HEK293 (cell line): Measurements from ENCODE around the gene LMAN1L.

Source experiments
- GLI4 ChIP-seq: fragments of 450-650 bp; formaldehyde crosslinking; IDR thresholded peaks from 2 replicates; pipeline ENCODE4 v1.5.1; 2016; ENCODE audit warnings: missing biosample characterization, missing genetic modification characterization
- GLIS2 ChIP-seq: fragments of 450-650 bp; formaldehyde crosslinking; IDR thresholded peaks from 2 replicates; pipeline ENCODE4 v1.5.1; 2016; ENCODE audit warnings: missing biosample characterization, missing genetic modification characterization
- HOXA7 ChIP-seq: sonication (generic); formaldehyde crosslinking; IDR thresholded peaks from 2 replicates; pipeline ENCODE4 v1.8.1; 2022; ENCODE audit warnings: missing genetic modification reagents, borderline replicate concordance
- IKZF3 ChIP-seq: fragments of 450-650 bp; IDR thresholded peaks from 2 replicates; pipeline ENCODE4 v1.5.0; 2018; ENCODE audit warnings: missing biosample characterization, mild to moderate bottlenecking, missing genetic modification characterization, moderate library complexity
- MYNN ChIP-seq: fragments of 450-650 bp; formaldehyde crosslinking; IDR thresholded peaks from 2 replicates; pipeline ENCODE4 v1.5.1; 2016; ENCODE audit warnings: missing biosample characterization, missing genetic modification characterization, borderline replicate concordance
- MZF1 ChIP-seq: fragments of 450-650 bp; formaldehyde crosslinking; IDR thresholded peaks from 2 replicates; pipeline ENCODE4 v1.5.1; 2017; ENCODE audit warnings: missing biosample characterization, missing genetic modification characterization, borderline replicate concordance
- SCRT1 ChIP-seq: fragments of 450-650 bp; formaldehyde crosslinking; IDR thresholded peaks from 2 replicates; pipeline ENCODE4 v1.5.1; 2016; ENCODE audit warnings: missing biosample characterization, missing genetic modification characterization, borderline replicate concordance
- SP3 ChIP-seq: fragments of 450-650 bp; formaldehyde crosslinking; IDR thresholded peaks from 2 replicates; pipeline ENCODE4 v1.5.1; 2016; ENCODE audit warnings: missing biosample characterization, missing genetic modification characterization
- ZBTB1 ChIP-seq: fragments of 450-650 bp; formaldehyde crosslinking; IDR thresholded peaks from 2 replicates; pipeline ENCODE4 v1.5.1; 2016; ENCODE audit warnings: missing biosample characterization, missing genetic modification characterization
- ZBTB20 ChIP-seq: fragments of 450-650 bp; formaldehyde crosslinking; IDR thresholded peaks from 2 replicates; pipeline ENCODE4 v1.5.1; 2016; ENCODE audit warnings: missing biosample characterization, missing genetic modification characterization
- ZBTB7A ChIP-seq: fragments of 450-650 bp; formaldehyde crosslinking; IDR thresholded peaks from 2 replicates; pipeline ENCODE4 v1.5.1; 2016; ENCODE audit warnings: low read depth, missing biosample characterization, missing genetic modification characterization
- ZFHX2 ChIP-seq: fragments of 450-650 bp; formaldehyde crosslinking; conservative IDR thresholded peaks from 2 replicates; pipeline ENCODE4 v1.5.1; 2016; ENCODE audit warnings: missing biosample characterization, missing genetic modification characterization
- ZFP41 ChIP-seq: fragments of 450-650 bp; formaldehyde crosslinking; IDR thresholded peaks from 2 replicates; pipeline ENCODE4 v1.5.1; 2016; ENCODE audit warnings: missing biosample characterization, missing genetic modification characterization, borderline replicate concordance
- ZNF114 ChIP-seq: fragments of 450-650 bp; formaldehyde crosslinking; IDR thresholded peaks from 2 replicates; pipeline ENCODE4 v1.5.0; 2017; ENCODE audit warnings: missing biosample characterization, missing genetic modification characterization
- ZNF132 ChIP-seq: fragments of 450-650 bp; formaldehyde crosslinking; IDR thresholded peaks from 2 replicates; pipeline ENCODE4 v1.5.1; 2017; ENCODE audit warnings: missing biosample characterization, missing genetic modification characterization, borderline replicate concordance
- ZNF140 ChIP-seq: fragments of 450-650 bp; formaldehyde crosslinking; IDR thresholded peaks from 2 replicates; pipeline ENCODE4 v1.5.1; 2016; ENCODE audit warnings: missing biosample characterization, missing genetic modification characterization
- ZNF174 ChIP-seq: fragments of 450-650 bp; formaldehyde crosslinking; IDR thresholded peaks from 2 replicates; pipeline ENCODE4 v1.5.0; 2017; ENCODE audit warnings: missing biosample characterization, mild to moderate bottlenecking, missing genetic modification characterization
- ZNF19 ChIP-seq: fragments of 450-650 bp; formaldehyde crosslinking; IDR thresholded peaks from 2 replicates; pipeline ENCODE4; 2016; ENCODE audit warnings: missing biosample characterization, missing genetic modification characterization, low read depth
- ZNF2 ChIP-seq: fragments of 450-650 bp; formaldehyde crosslinking; IDR thresholded peaks from 2 replicates; pipeline ENCODE4 v1.5.1; 2016; ENCODE audit warnings: missing biosample characterization, missing genetic modification characterization
- ZNF221 ChIP-seq: fragments of 450-650 bp; formaldehyde crosslinking; IDR thresholded peaks from 2 replicates; pipeline ENCODE4 v1.5.1; 2017; ENCODE audit warnings: missing biosample characterization, missing genetic modification characterization, borderline replicate concordance
- ZNF248 ChIP-seq: fragments of 450-650 bp; formaldehyde crosslinking; IDR thresholded peaks from 2 replicates; pipeline ENCODE4 v1.5.1; 2017; ENCODE audit warnings: missing biosample characterization, missing genetic modification characterization
- ZNF335 ChIP-seq: fragments of 450-650 bp; formaldehyde crosslinking; conservative IDR thresholded peaks from 2 replicates; pipeline ENCODE4 v1.5.1; 2016; ENCODE audit warnings: missing biosample characterization, missing genetic modification characterization
- ZNF514 ChIP-seq: fragments of 450-650 bp; formaldehyde crosslinking; IDR thresholded peaks from 2 replicates; pipeline ENCODE4 v1.5.1; 2016; ENCODE audit warnings: missing biosample characterization, missing genetic modification characterization
- ZNF561 ChIP-seq: fragments of 450-650 bp; IDR thresholded peaks from 2 replicates; pipeline ENCODE4 v1.5.1; 2018; ENCODE audit warnings: missing biosample characterization, missing genetic modification characterization, borderline replicate concordance
- ZNF585B ChIP-seq: fragments of 450-650 bp; formaldehyde crosslinking; IDR thresholded peaks from 2 replicates; pipeline ENCODE4 v1.5.1; 2016; ENCODE audit warnings: missing biosample characterization, missing genetic modification characterization
- ZNF624 ChIP-seq: fragments of 450-650 bp; formaldehyde crosslinking; IDR thresholded peaks from 2 replicates; pipeline ENCODE4 v1.5.1; 2017; ENCODE audit warnings: missing biosample characterization, missing genetic modification characterization
- ZNF626 ChIP-seq: fragments of 450-650 bp; sonication (Bioruptor Pico); formaldehyde crosslinking; IDR thresholded peaks from 2 replicates; pipeline ENCODE4 v1.5.1; 2018; ENCODE audit warnings: missing biosample characterization, missing genetic modification characterization, inconsistent platforms
- ZNF701 ChIP-seq: fragments of 450-650 bp; formaldehyde crosslinking; IDR thresholded peaks from 2 replicates; pipeline ENCODE4 v1.5.1; 2016; ENCODE audit warnings: missing biosample characterization, missing genetic modification characterization
- ZNF791 ChIP-seq: fragments of 450-650 bp; formaldehyde crosslinking; IDR thresholded peaks from 2 replicates; pipeline ENCODE4 v1.5.1; 2016; ENCODE audit warnings: missing biosample characterization, missing genetic modification characterization
- TF ChIP-seq, protein P1 (sequence below): fragments of 450-650 bp; formaldehyde crosslinking; IDR thresholded peaks from 2 replicates; pipeline ENCODE4 v1.5.1; 2016; ENCODE audit warnings: missing biosample characterization, missing genetic modification characterization, borderline replicate concordance
- TF ChIP-seq, protein P2 (sequence below): fragments of 450-650 bp; formaldehyde crosslinking; IDR thresholded peaks from 2 replicates; pipeline ENCODE4 v1.5.1; 2016; ENCODE audit warnings: missing biosample characterization, missing genetic modification characterization
- TF ChIP-seq, protein P3 (sequence below): fragments of 450-650 bp; formaldehyde crosslinking; IDR thresholded peaks from 2 replicates; pipeline ENCODE4 v1.5.0; 2017; ENCODE audit warnings: missing biosample characterization, missing genetic modification characterization, borderline replicate concordance
- TF ChIP-seq, protein P4 (sequence below): IDR thresholded peaks from 2 replicates; pipeline ENCODE4 v1.6.1; 2011; ENCODE audit warnings: mild to moderate bottlenecking, low read depth, low read length, borderline replicate concordance

Gene LMAN1L

DNA sequence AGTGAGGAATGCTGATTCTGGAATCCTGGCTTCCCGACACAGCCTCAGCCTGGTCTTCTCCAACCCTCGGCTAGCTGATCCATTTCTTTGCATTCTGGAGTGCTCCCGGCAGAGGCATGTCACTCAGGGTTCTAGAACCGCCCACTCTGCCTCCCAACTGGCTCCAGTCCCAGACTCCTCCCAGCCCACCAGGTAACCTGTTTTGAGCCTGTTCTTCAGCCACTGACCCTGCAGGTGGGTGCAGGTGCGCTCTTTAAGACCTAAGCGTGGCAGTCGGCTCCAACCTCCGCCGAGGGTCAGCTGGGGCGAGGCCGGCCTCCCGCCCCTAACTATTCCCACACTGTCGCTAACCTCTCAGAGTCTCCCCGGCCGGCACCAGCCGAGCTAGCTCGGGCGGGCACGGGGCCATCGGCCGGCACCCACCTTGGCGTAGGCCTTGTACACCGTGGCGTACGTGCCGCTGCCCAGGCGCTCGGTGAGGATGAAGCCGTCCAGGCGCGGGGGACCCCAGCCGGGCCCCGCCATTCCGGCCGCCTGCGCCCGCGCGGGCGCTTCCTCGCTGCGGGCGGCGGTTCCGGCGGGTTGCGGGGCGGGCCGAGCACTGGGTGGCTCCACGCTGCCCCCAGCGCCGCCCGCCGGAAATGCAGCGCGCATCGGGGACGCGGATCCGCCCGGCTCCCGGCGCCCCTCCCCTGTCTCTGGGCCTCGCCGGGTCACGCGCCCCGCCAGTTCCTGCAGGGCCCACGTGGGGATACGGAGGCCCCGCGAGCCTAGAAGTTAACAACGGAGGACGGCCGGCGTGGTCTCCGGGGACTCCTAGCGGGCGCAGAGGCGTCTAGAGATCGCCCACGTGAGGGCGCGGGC, 30.2 kb downstream of the LMAN1L start, which contains the start of gene ULK3 (continued):
- peak; percentile 98 for TF ChIP-seq ZNF335 (tag by site-specific recombination)
- no peak; the same call in 1 of the 2 replicates for TF ChIP-seq MZF1
- peak; percentile 56 for TF ChIP-seq IKZF3 (tag by site-specific recombination)
- no peak; the same call in 1 of the 2 replicates for TF ChIP-seq ZNF221 (tag by site-specific recombination)
- TF ChIP-seq ZFHX2 (tag by site-specific recombination), result peak; percentile 100
- peak; percentile 67 for TF ChIP-seq SP3 (tag by site-specific recombination)
- TF ChIP-seq ZBTB20 (tag by site-specific recombination), result peak; percentile 70
- no peak for TF ChIP-seq ZNF626 (tag by site-specific recombination)
- TF ChIP-seq ZNF514 (tag by site-specific recombination), result no peak
- peak; percentile 90 for TF ChIP-seq GLIS2 (tag by site-specific recombination)
- TF ChIP-seq SCRT1 (tag by site-specific recombination), result peak; percentile 71
- TF ChIP-seq ZNF561 (tag by site-specific recombination), result peak; percentile 91; the same call in 1 of the 2 replicates
- TF ChIP-seq ZBTB7A (tag by site-specific recombination), result peak; percentile 88; the same call in 1 of the 2 replicates
- TF ChIP-seq ZNF140, result no peak
- no peak for TF ChIP-seq ZFP41
- TF ChIP-seq ZNF791 (tag by site-specific recombination), result no peak
- no peak for TF ChIP-seq MYNN
- TF ChIP-seq, protein P1, sequence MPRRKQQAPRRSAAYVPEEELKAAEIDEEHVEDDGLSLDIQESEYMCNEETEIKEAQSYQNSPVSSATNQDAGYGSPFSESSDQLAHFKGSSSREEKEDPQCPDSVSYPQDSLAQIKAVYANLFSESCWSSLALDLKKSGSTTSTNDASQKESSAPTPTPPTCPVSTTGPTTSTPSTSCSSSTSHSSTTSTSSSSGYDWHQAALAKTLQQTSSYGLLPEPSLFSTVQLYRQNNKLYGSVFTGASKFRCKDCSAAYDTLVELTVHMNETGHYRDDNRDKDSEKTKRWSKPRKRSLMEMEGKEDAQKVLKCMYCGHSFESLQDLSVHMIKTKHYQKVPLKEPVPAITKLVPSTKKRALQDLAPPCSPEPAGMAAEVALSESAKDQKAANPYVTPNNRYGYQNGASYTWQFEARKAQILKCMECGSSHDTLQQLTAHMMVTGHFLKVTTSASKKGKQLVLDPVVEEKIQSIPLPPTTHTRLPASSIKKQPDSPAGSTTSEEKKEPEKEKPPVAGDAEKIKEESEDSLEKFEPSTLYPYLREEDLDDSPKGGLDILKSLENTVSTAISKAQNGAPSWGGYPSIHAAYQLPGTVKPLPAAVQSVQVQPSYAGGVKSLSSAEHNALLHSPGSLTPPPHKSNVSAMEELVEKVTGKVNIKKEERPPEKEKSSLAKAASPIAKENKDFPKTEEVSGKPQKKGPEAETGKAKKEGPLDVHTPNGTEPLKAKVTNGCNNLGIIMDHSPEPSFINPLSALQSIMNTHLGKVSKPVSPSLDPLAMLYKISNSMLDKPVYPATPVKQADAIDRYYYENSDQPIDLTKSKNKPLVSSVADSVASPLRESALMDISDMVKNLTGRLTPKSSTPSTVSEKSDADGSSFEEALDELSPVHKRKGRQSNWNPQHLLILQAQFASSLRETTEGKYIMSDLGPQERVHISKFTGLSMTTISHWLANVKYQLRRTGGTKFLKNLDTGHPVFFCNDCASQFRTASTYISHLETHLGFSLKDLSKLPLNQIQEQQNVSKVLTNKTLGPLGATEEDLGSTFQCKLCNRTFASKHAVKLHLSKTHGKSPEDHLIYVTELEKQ (tag by site-specific recombination), result no peak; the same call in 1 of the 2 replicates
- TF ChIP-seq, protein P2, sequence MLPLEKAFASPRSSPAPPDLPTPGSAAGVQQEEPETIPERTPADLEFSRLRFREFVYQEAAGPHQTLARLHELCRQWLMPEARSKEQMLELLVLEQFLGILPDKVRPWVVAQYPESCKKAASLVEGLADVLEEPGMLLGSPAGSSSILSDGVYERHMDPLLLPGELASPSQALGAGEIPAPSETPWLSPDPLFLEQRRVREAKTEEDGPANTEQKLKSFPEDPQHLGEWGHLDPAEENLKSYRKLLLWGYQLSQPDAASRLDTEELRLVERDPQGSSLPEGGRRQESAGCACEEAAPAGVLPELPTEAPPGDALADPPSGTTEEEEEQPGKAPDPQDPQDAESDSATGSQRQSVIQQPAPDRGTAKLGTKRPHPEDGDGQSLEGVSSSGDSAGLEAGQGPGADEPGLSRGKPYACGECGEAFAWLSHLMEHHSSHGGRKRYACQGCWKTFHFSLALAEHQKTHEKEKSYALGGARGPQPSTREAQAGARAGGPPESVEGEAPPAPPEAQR (tag by site-specific recombination), result peak; percentile 56; the same call in 1 of the 2 replicates
- no peak for TF ChIP-seq HOXA7 (CRISPR knock-in tag)
- no peak for TF ChIP-seq ZNF701 (tag by site-specific recombination)
- TF ChIP-seq ZNF248 (tag by site-specific recombination), result no peak
- no peak for TF ChIP-seq GLI4
- TF ChIP-seq, protein P3, sequence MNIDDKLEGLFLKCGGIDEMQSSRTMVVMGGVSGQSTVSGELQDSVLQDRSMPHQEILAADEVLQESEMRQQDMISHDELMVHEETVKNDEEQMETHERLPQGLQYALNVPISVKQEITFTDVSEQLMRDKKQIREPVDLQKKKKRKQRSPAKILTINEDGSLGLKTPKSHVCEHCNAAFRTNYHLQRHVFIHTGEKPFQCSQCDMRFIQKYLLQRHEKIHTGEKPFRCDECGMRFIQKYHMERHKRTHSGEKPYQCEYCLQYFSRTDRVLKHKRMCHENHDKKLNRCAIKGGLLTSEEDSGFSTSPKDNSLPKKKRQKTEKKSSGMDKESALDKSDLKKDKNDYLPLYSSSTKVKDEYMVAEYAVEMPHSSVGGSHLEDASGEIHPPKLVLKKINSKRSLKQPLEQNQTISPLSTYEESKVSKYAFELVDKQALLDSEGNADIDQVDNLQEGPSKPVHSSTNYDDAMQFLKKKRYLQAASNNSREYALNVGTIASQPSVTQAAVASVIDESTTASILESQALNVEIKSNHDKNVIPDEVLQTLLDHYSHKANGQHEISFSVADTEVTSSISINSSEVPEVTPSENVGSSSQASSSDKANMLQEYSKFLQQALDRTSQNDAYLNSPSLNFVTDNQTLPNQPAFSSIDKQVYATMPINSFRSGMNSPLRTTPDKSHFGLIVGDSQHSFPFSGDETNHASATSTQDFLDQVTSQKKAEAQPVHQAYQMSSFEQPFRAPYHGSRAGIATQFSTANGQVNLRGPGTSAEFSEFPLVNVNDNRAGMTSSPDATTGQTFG (tag by site-specific recombination), result no peak
- no peak for TF ChIP-seq ZNF585B (tag by site-specific recombination)
- TF ChIP-seq ZNF19 (tag by site-specific recombination), result no peak
- peak; percentile 64 for TF ChIP-seq ZNF2 (tag by site-specific recombination)
- no peak for TF ChIP-seq ZNF624
- TF ChIP-seq ZBTB1 (tag by site-specific recombination), result no peak
- no peak for TF ChIP-seq ZNF132 (tag by site-specific recombination)
- TF ChIP-seq ZNF114 (tag by site-specific recombination), result no peak
- TF ChIP-seq ZNF174, result no peak
- TF ChIP-seq, protein P4, sequence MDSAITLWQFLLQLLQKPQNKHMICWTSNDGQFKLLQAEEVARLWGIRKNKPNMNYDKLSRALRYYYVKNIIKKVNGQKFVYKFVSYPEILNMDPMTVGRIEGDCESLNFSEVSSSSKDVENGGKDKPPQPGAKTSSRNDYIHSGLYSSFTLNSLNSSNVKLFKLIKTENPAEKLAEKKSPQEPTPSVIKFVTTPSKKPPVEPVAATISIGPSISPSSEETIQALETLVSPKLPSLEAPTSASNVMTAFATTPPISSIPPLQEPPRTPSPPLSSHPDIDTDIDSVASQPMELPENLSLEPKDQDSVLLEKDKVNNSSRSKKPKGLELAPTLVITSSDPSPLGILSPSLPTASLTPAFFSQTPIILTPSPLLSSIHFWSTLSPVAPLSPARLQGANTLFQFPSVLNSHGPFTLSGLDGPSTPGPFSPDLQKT, result peak; percentile 31; the same call in 1 of the 2 replicates
